Stimulated activated CD8-positive, alpha-beta memory T cell treated with anti-CD3 and anti-CD28 coated beads, Interleukin-2, amount 100 ng/mL, for 1 hour (primary cell): ENCODE measurements around the gene SORT1.
"Not testable (repeated sequence)": the region's sequence is repeated elsewhere in the genome, so short reads cannot be mapped to it uniquely, and the experiment has no call there.

Experiments
- DNase-seq, 2 donors: peaks; one replicate each; pipeline ENCODE4 v3.0.0-alpha.2; 2020; ENCODE audit warnings: low read depth in 2 of 2

Gene SORT1

DNA sequence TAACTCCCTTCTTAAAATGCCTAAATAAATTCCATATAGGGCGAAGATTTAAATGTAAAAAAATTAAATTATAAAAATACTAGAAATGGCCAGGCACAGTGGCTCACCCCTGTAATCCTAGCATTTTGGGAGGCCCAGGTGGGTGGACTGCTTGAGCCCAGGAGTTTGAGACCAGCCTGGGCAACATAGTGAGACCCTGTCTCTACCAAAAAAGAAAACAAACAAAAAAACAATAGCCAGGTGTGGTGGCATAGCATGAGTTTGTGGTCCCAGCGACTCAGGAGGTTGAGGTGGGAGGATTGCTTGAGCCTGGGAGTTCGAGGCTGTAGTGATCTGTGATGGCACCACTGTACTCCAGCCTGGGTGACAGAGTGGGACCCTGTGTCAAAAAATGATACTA lies 17.8 kb downstream of the SORT1 start:
- DNase-seq: no peak

DNA sequence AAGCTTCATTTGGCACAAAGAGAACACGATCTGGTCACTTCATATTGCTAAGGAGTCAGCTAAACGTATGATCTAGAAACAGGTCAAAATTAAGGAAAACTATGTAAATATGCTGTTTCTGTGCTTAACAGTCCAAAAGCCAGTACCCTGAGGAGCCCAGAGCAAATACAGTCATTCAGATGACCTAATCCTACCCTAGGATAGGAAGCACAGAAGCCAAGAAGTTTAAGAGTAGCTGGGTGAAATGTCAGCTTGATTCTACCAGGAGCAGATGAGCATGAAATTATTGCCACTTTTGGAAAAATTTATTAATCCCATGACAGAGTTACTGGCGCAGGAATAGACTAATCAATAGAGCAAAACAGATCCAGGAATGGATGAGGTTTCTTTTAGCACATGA lies 18.3 kb downstream of the SORT1 start:
- no peak for DNase-seq

DNA sequence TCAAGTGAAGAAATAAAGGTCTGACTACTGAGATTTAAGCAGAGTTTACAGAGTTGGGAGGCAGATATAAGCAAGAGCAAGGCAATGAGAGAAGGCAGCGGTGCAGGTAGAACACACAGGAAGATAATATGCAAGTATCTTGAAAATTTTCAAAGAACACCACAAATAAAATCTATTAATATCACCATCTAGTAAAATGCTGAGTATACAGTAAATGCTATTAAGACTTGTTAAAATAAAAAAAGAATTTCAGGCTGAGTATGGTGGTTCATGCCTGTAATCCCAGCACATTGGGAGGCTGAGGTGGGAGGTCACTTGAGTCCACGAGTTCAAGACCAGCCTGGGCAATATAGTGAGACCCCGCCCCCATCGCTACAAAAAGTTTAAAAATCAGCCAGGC lies 20.0 kb downstream of the SORT1 start:
- DNase-seq: no peak

DNA sequence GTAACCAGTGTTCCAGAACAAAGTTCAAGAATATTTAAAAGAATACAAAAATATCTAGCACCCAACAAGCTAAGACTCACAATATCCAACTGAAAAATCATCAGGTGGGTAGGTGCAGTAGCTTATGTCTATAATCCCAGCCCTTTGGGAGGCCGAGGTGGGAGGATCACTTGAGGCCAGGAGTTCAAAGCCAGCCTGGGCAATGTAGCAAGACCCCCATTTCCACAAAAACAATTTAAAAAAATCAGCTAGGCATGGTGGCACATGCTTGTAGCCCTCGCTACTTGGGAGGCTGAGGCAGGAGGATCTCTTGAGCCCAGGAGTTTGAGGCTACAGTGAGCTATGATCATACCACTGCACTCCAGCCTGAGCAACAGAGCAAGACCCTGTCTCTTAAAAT lies 24.0 kb downstream of the SORT1 start:
- DNase-seq: not testable (repeated sequence)

DNA sequence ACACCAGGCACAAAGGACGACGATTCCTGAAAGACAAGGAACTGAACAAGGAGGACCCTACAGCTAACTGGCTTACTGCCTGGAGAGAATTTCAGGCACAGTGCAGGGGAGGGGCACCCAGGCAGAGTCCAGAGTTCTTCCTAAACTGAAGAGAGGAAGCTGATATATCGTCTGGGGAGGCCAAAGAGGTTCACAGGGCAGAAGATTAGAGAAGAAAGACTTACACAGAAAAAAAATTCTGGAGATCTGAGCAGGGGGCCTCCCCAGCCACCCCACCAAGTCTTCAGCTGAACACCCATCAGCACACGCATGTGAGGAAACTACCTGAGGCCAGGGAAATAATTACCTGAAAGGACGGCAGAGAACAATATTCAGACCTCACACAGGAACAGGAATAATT lies 24.6 kb downstream of the SORT1 start:
- DNase-seq: no peak

DNA sequence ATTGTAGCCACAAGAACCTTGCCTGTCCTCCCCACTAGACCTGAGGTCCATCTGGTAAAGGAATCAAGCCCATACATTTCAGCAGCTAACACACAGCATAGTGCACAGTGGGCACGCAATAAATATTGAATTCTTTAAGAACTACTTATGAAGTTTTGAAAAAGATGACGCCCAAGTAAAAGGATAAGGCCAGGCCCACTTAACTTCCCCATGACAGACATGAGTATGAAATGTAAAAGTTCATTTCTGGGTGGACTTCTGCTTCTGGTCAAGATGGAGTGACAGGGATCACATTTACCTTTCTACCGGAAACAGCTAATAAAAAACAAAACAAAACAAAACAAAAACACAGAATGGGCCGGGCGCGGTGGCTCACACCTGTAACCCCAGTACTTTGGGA lies 25.4 kb downstream of the SORT1 start:
- DNase-seq: no peak

DNA sequence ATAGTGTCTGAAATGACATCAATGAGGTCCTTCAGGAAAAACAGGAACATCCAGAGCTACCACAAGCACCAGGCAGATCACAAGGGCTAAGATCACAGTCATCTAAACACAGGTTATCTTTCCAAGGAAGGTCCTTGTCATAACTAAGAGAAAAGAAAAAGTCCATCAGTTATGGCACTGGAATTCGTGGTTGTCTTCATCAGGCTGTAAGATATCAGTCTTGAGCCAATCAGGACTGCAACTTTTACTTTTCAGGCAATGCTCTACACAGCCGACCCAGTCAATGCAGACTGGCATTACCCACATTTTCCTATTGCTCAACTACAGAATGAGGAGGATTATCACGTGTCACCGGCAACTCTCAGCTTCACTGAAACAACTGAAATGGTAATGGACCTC lies 26.4 kb downstream of the SORT1 start:
- DNase-seq: no peak

DNA sequence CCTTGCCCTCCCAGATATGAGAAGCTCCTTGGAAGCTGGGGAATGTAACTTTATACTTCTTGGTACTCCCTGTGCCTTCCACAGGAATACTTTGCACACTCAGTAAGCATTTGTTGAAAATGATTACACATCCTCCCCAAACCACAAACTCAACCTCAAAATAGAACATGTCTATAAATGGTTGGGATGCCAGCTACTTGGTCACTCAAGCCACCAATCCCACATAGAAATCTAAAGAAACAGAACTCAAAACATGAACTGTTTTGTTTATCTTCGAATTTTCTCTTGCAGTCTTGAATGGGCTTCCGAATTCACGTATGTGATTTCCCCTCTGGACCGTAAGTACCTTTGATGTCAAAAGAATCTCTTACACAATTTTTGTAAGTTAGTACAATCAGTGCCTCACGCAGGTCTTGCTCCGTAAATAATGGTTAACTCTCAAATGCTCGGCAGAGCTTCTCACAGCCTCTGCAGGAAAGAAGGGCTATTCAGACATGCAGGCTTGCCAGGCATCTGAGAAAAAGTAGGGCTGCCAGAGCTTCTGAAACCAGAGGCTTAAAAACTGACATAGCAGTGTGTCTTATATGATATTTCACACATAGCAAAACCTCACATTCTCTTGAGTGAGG lies 26.9 kb downstream of the SORT1 start:
- no peak for DNase-seq

DNA sequence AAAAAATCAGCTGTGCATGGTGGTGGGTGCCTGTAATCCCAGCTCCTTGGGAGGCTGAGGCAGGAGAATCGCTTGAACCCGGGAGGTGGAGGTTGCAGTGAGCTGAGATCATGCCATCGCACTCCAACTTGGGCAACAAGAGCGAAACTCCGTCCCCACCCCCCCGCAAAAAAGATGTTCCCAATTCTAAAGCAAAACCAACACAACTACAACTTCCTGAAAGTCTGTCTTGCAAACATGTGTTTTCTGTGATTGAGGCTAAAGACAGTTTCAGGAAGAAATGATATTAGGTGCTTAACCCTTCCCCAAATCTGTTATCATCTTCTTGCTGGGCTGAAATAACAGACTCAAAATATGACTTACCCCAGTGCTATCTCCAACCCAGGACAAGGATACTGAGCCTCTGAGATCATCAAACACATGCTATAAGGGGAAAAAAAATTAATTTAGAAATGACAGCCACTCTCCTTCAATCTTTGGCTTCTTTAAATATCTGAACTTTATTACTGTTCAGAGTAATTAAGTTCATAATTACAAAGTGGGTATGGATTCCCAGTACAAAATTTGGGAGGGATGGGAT lies 28.5 kb downstream of the SORT1 start:
- no peak for DNase-seq

DNA sequence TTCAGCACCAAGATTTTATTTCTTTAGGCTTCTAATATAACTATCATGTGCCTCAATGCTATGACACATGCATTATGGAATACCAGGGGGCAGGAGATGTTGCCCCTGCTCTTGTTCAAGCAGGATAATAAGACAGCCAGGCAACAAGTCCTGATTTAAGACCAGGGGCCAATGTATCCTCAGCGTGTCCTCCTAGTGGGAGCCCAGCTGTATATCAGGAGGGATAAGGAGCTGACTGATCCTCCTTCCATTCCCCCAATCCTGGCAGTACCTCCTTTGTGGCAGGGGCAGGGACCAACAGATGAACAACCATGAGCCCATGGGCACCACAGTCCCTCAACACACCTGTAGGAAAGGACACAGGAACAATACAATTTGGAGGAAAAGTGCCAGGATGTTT lies 29.3 kb downstream of the SORT1 start:
- DNase-seq: no peak

DNA sequence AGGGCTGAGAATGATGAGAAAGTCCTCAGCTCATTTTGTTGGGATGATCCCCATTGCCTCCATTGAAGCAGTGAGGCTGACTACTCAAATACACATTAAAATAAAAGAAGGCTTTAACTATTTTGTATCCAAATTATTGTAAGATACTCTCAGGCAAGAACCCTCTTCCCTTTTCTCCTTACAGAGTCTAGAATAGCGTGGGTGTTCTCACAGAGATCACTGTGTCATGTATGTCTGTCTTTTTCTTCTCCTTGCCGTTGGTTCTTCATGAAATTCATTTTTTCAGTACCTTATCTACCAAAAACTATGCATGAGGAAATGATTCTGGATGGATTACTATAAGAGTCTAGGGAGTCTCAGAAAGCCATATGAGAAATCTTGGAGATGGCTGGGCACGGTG lies 30.1 kb downstream of the SORT1 start:
- DNase-seq: no peak

DNA sequence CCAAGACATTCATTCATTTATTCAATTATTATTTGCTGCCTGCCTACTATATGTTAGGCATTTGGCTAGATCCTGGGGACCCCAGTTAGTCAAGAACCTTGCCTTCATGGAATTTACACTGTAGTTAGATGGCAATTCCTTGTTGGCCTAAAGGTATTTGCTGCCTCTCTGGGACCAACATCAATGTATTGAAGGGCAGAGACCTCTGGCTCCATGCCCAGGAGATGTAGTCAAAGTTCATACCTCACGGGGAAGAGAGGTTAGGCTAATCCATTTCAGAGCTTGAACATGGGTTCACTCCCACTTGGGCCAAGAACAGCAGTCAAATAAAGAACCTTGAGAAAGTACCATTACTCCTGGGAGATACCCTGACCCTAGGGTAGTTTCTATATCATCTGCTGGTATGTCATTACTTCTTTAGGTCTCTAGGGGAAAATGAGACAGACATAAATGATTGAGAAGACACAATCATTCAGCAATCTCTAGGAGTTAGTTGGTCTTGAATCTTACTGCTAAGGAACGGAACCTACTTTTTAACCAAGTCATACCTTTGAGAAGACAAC lies 32.0 kb downstream of the SORT1 start:
- no peak for DNase-seq

DNA sequence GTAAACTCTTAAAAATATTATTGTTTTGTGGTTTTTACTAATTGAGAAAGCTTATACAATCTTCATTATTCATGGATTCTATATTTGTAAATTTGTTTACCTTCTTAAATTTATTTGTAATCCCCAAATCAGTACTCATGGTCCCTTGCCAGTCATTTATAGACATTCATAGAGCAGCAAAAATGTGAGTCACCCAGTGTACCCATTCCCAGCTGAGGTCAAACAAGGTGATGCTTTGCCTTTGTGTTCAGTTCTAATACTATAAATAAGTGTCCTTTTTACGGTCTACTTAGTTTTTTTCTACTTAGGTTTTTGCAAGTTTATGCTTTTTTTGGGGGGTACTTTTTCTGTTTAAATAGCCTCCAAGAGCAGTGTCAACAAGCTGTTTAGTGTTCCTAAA lies 36.1 kb downstream of the SORT1 start:
- DNase-seq: no peak

DNA sequence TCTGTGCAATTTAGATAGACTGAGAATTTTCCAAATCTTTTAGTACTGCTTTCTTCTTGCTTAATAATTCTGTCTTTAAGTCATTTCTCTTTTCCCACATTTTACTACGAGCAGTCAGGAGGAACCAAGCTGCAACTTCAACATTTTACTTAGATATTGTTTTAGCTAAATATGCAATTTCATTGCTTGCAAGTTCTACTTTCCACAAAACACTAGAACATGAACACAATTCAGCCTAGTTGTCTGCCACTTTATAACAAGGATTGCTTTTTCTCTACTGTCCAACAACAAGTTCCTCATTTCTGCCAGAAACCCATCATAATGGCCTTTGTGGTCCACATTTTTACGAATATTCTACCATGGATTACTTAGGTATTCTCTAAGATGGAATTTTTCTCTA lies 36.6 kb downstream of the SORT1 start:
- no peak for DNase-seq

DNA sequence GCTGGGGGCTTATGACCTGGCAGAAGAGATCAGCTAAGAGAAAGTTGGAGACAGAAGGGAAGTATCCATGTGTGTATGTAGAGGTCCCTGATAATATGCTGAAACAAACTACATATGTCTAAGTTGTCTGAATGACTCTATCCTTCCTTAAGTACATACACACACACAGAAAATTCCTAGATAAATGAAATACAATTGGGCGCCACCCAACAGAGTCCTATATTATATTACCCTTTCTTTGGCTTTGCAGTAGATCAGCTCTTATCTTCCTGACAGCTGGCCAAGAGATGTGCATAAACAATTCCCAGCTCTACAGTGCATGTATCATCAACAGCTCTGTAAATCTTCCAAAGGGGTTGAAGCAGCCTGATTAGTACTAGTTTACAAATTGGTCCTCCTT lies 40.1 kb downstream of the SORT1 start:
- no peak for DNase-seq

DNA sequence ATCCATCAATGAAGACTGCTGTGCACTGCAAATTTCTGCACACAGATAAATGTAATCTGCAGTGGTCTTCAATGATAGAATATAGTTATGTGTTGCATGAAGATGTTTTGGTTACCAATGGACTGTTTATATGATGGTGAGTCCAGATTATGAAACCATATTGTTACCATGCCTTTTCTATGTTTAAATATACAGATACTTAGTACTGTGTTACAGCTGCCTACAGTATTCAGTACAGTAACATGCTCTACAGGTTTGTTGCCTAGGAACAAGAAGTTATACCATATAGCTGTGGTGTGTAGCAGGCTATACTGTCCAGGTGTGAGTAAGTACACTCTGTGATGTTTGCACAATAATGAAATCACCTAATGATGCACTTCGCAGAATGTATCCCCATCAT lies 40.8 kb downstream of the SORT1 start:
- DNase-seq: no peak

DNA sequence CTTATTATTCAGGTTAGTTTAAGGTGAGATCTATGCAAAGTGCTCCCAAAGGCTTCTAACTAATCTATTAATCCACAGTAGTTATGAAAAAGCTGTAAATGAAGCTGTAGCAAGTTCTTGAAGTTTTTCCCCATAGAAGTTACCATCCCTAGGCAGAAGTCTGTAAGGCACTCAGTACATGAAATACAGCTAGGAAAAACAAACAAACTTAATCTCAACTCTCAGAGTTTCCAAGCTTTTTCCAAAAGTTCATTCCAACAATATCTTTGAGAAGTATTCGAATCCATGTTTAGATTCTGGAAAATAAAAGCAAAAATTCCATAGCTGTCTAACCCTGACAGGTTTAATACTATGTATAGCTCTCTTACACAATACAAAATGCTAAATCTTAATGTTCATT lies 41.2 kb downstream of the SORT1 start:
- no peak for DNase-seq

DNA sequence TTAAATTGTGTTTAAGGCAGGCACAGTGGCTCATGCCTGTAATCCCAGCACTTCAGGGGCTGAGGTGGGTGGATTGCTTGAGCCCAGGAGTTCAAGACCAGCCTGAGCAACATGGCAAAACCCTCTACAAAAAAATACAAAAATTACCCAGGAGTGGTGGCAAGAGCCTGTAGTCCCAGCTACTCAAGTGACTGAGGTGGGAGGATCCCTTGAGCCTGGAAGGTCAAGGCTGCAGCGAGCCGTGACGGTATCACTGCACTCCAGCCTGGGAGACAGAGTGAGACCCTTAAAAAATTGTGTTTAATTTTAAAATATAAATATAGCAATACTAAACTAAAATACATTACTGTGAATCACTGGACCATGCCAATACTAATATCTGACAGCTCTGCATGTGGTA lies 42.8 kb downstream of the SORT1 start:
- DNase-seq: no peak

DNA sequence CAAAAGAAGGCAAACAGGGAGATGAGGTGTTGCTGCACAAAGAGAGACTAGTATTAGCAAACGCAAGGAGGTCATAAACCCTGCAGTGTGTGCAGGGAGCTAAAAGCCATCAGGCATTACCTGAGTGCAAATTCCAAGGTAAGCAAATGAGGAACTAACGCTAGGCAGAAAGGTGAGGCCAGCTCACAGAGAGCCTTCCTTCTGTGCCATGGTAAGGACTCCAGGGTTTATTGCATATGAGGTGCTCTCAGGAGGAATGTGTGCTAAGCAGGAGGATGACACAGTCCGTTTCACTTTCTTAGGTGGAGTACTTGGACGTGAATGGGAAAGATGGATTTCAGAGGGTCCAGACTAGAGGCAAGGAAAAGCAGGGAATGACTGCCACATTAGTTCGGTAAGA lies 46.3 kb downstream of the SORT1 start:
- DNase-seq: no peak

DNA sequence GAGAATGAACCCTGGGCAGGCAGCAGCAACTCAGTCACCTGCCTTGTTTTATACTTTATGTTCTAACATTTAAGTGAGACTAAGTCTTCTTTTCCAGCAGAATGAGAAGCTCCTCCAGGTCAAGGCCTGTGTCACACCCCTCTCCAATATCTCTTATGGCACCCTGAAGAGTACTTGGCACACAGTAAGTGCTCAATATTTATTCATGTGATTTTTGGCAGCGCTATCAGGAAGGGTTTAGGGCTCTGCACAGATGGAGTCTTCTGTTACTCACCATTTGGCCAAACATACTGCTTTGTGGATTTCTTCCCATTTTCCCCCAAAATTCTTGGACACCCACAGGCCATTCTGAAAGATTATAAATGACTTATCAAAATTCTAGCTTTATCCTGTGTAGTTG lies 47.1 kb downstream of the SORT1 start:
- no peak for DNase-seq

DNA sequence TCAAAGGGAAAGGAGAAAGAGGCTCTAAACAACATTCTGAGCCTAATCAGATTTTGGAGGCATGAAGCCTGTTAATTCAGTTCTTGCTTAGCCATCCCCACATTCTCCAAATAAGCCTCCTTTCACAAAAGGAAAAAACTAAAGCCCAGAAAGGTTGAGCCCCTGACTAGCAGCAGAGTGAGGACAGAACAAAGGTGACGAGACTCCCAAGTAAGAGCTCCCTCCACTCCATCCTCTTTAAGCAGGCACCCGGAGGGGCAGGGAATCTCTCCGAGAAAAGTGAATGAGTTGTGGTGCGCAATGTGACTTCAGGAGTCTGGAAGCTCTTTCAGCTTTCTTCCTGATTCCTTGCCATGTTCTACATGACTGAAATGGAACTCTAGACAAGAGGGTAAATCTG lies 47.5 kb downstream of the SORT1 start:
- DNase-seq: no peak

DNA sequence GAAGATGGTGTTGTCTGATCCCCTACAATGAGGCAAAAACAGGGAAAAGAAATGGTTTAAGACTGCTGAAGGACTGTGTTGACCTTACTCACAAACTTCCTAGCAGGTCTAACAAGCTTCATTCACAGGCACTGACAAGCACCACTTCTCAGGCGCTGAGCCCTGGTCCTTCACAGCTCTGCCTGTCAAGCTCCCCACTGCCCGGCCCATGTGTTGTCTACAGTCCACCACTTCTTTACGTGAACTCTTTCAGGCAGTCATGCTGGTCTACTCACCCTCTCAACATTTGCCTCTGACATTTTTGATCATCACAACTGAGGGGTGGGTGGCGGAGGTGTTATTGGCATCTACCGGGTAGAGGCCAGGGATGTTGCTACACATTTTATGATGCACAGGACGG lies 50.2 kb downstream of the SORT1 start:
- no peak for DNase-seq

DNA sequence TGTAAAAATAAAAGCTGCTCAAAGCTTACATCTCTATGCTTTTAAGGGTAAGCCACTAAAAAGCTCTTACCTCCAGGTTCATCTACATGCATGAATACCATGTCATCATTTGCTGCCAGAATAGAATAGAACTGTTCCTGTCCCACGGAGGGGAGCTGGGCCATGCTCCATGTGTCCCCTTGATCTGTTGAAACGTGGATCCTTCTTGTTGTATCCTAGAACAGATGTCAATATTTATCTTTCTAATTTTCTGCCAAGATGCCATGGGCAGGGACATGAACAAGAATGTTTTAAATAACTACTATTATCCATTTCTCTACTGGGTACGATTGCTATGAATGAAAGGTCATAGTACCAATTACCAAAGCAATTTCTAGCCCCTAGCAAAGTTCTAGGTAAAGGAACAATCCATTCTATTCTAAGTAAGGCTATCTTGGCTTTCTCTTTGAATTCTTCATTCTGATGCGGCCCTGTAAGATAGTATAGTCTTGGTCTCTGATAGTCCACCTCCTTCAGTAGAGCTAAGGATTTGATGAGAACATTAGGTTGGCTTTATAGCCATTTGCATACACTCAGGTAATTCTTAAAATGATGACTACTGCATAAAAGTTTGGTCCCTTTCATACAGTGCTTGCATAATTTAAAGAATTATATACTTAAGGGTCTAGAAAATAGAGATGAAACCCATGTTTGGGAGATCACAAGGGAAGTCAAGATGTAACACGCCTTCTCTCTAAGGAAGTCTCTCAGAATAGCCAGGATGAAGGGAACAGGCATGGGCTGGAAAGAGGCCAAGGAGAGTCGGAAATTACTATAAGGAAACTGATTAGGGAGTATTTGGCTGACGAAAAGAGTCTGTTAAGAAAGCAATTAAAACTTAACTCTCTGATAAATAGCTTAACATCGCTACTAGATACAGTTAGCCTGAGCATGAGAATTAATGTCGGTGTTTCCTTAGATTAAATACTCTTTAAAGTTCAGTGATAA lies 55.5 kb downstream of the SORT1 start:
- no peak for DNase-seq
